GM12878 (cell line): ENCODE data around the gene ATP1A3. TPM values are rescaled to one million over a fixed set of nuclear protein-coding genes. Genes with fewer than 3 reads are reported as not detected.

Source experiments
- ATAC-seq: fragments of 200-7000 bp; cut with Tn5 transposase; 3 replicates; pipeline ENCODE4 v1.9.1; 2020; ENCODE audit warnings: mild to moderate bottlenecking, moderate library complexity
- BruUV-seq: library from RNA; stranded (reverse); fragments of 400-500 nt; replicated peaks from 2 replicates; lab custom pipeline; 2021; lab: Mats Ljungman, UMichigan
- CTCF ChIA-PET: fragments of 300-600 bp; sonication (Branson Sonifier 250); formaldehyde crosslinking; extraction: SDS; loops from one replicate; lab custom pipeline; 2021; ENCODE audit warnings: inconsistent platforms; lab: Yijun Ruan, JAX
- POLR2A ChIA-PET: fragments of 350-600 bp; formaldehyde crosslinking; extraction: SDS; loops from one replicate; lab custom pipeline; 2021; ENCODE audit warnings: inconsistent platforms; lab: Charles Lee
- RAD21 ChIA-PET: fragments of 300-600 bp; sonication (Branson Sonifier 250); formaldehyde crosslinking; loops from one replicate; lab custom pipeline; 2023; ENCODE audit warnings: antibody characterized with exemption; ENCODE audit not compliant: unreplicated experiment; lab: Charles Lee
- SMC1A ChIA-PET: fragments of 300-600 bp; sonication (Branson Sonifier 250); formaldehyde crosslinking; loops from one replicate; lab custom pipeline; 2023; ENCODE audit not compliant: unreplicated experiment, uncharacterized antibody; lab: Charles Lee
- DNase-seq: peaks from one replicate; pipeline ENCODE4 v3.0.0-alpha.2; 2011; ENCODE audit warnings: low read depth, low spot score
- FAIRE-seq: peaks from 3 replicates; lab custom pipeline; 2011; peaks lifted over from hg19 to GRCh38; lab: Jason Lieb, UNC
- H2AFZ ChIP-seq: 2 replicates; pipeline ENCODE4 v1.6.0; 2011; ENCODE audit warnings: low read depth, low read length, control low read depth; ENCODE audit not compliant: control insufficient read depth
- H3K27ac ChIP-seq: 2 replicates; pipeline ENCODE4 v1.5.1; 2011; ENCODE audit warnings: control low read depth; ENCODE audit not compliant: control insufficient read depth, insufficient read depth
- H3K27me3 ChIP-seq, 2 experiments: replicated peaks in 1 of 2; 2 replicates each; pipeline versions ENCODE4 v1.6.0 to v1.6.1; 2011; ENCODE audit warnings: low read length in 1 of 2; ENCODE audit not compliant: control insufficient read depth in 2 of 2, insufficient read depth in 2 of 2
- H3K36me3 ChIP-seq, 2 experiments: 2 replicates each; pipeline ENCODE4 v1.5.1; 2011; ENCODE audit warnings: low read length in 1 of 2; ENCODE audit not compliant: control insufficient read depth in 2 of 2, insufficient read depth in 2 of 2
- H3K4me1 ChIP-seq: 2 replicates; pipeline ENCODE4 v1.6.1; 2011; ENCODE audit warnings: mild to moderate bottlenecking, low read length, moderate library complexity, mixed read lengths; ENCODE audit not compliant: control insufficient read depth, insufficient read depth
- H3K4me2 ChIP-seq: 2 replicates; pipeline ENCODE4 v1.6.0; 2011; ENCODE audit warnings: control low read depth; ENCODE audit not compliant: control insufficient read depth, insufficient read depth
- H3K4me3 ChIP-seq: fragments of 200-600 bp; sonication (generic); 2 replicates; pipeline ENCODE4 v1.5.1; 2016
- H3K79me2 ChIP-seq: 2 replicates; pipeline ENCODE4 v1.6.0; 2011; ENCODE audit warnings: low read length; ENCODE audit not compliant: control insufficient read depth, insufficient read depth
- H3K9ac ChIP-seq: 2 replicates; pipeline ENCODE4 v1.8.0; 2011; ENCODE audit warnings: low read length, control low read depth, mixed read lengths; ENCODE audit not compliant: control insufficient read depth, insufficient read depth
- H3K9me3 ChIP-seq: replicated peaks from 3 replicates; pipeline ENCODE4 v1.5.1; 2011; ENCODE audit warnings: mild to moderate bottlenecking, low read length; ENCODE audit not compliant: control insufficient read depth, insufficient read depth
- H4K20me1 ChIP-seq: 2 replicates; pipeline ENCODE4 v1.6.0; 2011; ENCODE audit not compliant: control insufficient read depth, insufficient read depth
- CREB1 ChIP-seq: IDR thresholded peaks from 2 replicates; pipeline ENCODE4 v1.6.1; 2012; ENCODE audit warnings: low read depth, mild to moderate bottlenecking, inconsistent platforms
- NR2F1 ChIP-seq: fragments of 450-650 bp; conservative IDR thresholded peaks from 2 replicates; pipeline ENCODE4 v1.6.1; 2017; ENCODE audit warnings: mild to moderate bottlenecking
- STAT1 ChIP-seq: fragments of 450-650 bp; conservative IDR thresholded peaks from 2 replicates; pipeline ENCODE4 v1.6.1; 2014; ENCODE audit warnings: antibody characterized with exemption, mild to moderate bottlenecking
- TCF12 ChIP-seq: IDR thresholded peaks from 2 replicates; pipeline ENCODE4 v1.6.1; 2011; ENCODE audit warnings: low read depth, mild to moderate bottlenecking, low read length
- ZNF622 ChIP-seq: fragments of 450-650 bp; IDR thresholded peaks from 2 replicates; pipeline ENCODE4 v1.6.1; 2017; ENCODE audit warnings: mild to moderate bottlenecking, inconsistent platforms
- WGBS: methylation state at CpG from one replicate; pipeline ENCODE4 v1.1.6; 2016; ENCODE audit warnings: low lambda C conversion rate; ENCODE audit not compliant: insufficient replicate concordance, insufficient coverage; ENCODE audit errors: missing lambda C conversion rate; 5-methylcytosine and 5-hydroxymethylcytosine counted together
- in situ Hi-C: fragments of 300-500 bp; cut with MboI; formaldehyde crosslinking; loops from 9 replicates; pipeline ENCODE4 v1.14.3; 2018; ENCODE audit warnings: mixed read lengths
- intact Hi-C: fragments of 100-400 bp; cut with micrococcal nuclease; formaldehyde crosslinking; loops from one replicate; pipeline ENCODE4 v1.14.2; 2022; ENCODE audit not compliant: unreplicated experiment
- polyA plus RNA-seq, 11 experiments: library from polyadenylated mRNA; depleted of rRNA in 4 of 11; unstranded in 6 of 11; stranded (reverse) in 5 of 11; fragments of >200 nt; fragmentation: Nextera tagmentation in 4 of 11; fragmentation: Illumina TruSeq in 1 of 11; extraction: Ambion mirVana in 4 of 11; extraction: Trizol in 1 of 11; gene quantifications; 1 replicate in 1 of 11; 2 replicates in 10 of 11; pipeline versions ENCODE4 v1.2.1 to v1.2.3, GENCODE V29; 2011 to 2016; ENCODE audit warnings: inconsistent platforms in 2 of 11, missing spikeins in 2 of 11, low read depth in 1 of 11
- total RNA-seq, 4 experiments: library from RNA; depleted of rRNA in 3 of 4; stranded (reverse); fragments of >200 nt in 3 of 4; fragmentation: Illumina TruSeq in 1 of 4; extraction: Trizol in 1 of 4; gene quantifications; 2 replicates each; pipeline versions ENCODE4 v1.2.1 to v1.2.3, GENCODE V29; 2013 to 2021
- TF ChIP-seq, protein P1 (sequence below): fragments of 450-650 bp; IDR thresholded peaks from 2 replicates; pipeline ENCODE4 v1.6.1; 2017; ENCODE audit warnings: low read depth, mild to moderate bottlenecking, moderate library complexity
- TF ChIP-seq, protein P2 (sequence below): fragments of 450-650 bp; IDR thresholded peaks from 2 replicates; pipeline ENCODE4 v1.6.1; 2018; ENCODE audit warnings: mild to moderate bottlenecking, low read depth, moderate library complexity; ENCODE audit not compliant: partially characterized antibody
- TF ChIP-seq, protein P3 (sequence below): fragments of 450-650 bp; conservative IDR thresholded peaks from 2 replicates; pipeline ENCODE4 v1.6.1; 2017; ENCODE audit warnings: mild to moderate bottlenecking, moderate library complexity
- TF ChIP-seq, protein P4 (sequence below): IDR thresholded peaks from 2 replicates; pipeline ENCODE4 v1.6.1; 2011; ENCODE audit warnings: borderline replicate concordance, low read depth, mild to moderate bottlenecking, moderate library complexity, low read length; ENCODE audit not compliant: insufficient read depth, poor library complexity, severe bottlenecking
- TF ChIP-seq, protein P5 (sequence below): IDR thresholded peaks from 2 replicates; pipeline ENCODE4 v1.6.1; 2012; ENCODE audit warnings: low read length, inconsistent platforms

Gene ATP1A3
- total and polyA plus RNA-seq, 10 of the 15 experiments (the other 5 are each of a cell fraction or from before 2014, with no cell fraction given), result 0.17 to 0.86 (median 0.32) TPM; not detected in 2

DNA sequence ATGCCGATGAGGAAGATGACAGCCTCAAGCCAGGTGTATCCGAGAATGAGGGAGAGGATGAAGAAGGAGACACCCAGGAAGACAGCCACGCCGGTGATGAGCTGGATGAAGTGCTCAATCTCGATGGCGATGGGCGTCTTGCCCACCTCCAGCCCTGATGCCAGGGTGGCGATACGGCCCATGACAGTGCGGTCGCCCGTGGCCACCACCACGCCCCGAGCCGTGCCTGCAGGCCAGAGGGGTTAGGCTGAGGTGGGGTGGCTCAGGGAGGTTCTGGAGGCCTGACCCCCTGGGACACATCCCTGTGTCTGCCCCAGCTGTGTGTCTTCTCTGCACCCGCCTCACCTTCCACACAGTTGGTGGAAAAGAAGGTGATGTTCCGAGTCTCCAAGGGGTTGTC is 9.1 kb downstream of the ATP1A3 start (continued):
- TF ChIP-seq, protein P1, sequence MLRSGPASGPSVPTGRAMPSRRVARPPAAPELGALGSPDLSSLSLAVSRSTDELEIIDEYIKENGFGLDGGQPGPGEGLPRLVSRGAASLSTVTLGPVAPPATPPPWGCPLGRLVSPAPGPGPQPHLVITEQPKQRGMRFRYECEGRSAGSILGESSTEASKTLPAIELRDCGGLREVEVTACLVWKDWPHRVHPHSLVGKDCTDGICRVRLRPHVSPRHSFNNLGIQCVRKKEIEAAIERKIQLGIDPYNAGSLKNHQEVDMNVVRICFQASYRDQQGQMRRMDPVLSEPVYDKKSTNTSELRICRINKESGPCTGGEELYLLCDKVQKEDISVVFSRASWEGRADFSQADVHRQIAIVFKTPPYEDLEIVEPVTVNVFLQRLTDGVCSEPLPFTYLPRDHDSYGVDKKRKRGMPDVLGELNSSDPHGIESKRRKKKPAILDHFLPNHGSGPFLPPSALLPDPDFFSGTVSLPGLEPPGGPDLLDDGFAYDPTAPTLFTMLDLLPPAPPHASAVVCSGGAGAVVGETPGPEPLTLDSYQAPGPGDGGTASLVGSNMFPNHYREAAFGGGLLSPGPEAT, result no peak
- TF ChIP-seq, protein P2, sequence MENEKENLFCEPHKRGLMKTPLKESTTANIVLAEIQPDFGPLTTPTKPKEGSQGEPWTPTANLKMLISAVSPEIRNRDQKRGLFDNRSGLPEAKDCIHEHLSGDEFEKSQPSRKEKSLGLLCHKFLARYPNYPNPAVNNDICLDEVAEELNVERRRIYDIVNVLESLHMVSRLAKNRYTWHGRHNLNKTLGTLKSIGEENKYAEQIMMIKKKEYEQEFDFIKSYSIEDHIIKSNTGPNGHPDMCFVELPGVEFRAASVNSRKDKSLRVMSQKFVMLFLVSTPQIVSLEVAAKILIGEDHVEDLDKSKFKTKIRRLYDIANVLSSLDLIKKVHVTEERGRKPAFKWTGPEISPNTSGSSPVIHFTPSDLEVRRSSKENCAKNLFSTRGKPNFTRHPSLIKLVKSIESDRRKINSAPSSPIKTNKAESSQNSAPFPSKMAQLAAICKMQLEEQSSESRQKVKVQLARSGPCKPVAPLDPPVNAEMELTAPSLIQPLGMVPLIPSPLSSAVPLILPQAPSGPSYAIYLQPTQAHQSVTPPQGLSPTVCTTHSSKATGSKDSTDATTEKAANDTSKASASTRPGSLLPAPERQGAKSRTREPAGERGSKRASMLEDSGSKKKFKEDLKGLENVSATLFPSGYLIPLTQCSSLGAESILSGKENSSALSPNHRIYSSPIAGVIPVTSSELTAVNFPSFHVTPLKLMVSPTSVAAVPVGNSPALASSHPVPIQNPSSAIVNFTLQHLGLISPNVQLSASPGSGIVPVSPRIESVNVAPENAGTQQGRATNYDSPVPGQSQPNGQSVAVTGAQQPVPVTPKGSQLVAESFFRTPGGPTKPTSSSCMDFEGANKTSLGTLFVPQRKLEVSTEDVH, result no peak
- TF ChIP-seq NR2F1 (no peak), STAT1 (no peak), CREB1 (no peak)
- TF ChIP-seq, protein P3, sequence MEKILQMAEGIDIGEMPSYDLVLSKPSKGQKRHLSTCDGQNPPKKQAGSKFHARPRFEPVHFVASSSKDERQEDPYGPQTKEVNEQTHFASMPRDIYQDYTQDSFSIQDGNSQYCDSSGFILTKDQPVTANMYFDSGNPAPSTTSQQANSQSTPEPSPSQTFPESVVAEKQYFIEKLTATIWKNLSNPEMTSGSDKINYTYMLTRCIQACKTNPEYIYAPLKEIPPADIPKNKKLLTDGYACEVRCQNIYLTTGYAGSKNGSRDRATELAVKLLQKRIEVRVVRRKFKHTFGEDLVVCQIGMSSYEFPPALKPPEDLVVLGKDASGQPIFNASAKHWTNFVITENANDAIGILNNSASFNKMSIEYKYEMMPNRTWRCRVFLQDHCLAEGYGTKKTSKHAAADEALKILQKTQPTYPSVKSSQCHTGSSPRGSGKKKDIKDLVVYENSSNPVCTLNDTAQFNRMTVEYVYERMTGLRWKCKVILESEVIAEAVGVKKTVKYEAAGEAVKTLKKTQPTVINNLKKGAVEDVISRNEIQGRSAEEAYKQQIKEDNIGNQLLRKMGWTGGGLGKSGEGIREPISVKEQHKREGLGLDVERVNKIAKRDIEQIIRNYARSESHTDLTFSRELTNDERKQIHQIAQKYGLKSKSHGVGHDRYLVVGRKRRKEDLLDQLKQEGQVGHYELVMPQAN, result no peak

DNA sequence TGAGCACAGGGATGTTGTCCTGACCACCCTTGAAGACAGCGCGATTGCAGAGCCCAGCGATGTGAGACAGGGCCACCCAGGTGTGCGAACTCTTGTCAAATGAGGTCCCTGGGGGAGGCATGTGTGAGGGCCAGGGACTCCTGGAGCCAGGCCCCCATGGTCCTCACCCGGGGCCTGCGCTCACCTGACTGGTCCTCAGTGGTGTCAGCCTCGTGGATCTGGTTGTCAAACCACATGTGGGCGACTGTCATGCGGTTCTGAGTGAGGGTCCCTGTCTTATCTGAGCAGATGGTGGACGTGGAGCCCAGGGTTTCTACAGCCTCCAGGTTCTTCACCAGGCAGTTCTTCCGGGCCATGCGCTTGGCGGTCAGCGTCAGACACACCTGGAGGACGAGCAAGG is 12.3 kb downstream of the ATP1A3 start:
- Histone ChIP-seq H3K36me3 (no peaks in the 10 kb centered on the region), H3K4me3 (no peak overlapping the region), H3K4me2 (no peak overlapping the region)
- DNase-seq, result no peak
- TF ChIP-seq, protein P4, sequence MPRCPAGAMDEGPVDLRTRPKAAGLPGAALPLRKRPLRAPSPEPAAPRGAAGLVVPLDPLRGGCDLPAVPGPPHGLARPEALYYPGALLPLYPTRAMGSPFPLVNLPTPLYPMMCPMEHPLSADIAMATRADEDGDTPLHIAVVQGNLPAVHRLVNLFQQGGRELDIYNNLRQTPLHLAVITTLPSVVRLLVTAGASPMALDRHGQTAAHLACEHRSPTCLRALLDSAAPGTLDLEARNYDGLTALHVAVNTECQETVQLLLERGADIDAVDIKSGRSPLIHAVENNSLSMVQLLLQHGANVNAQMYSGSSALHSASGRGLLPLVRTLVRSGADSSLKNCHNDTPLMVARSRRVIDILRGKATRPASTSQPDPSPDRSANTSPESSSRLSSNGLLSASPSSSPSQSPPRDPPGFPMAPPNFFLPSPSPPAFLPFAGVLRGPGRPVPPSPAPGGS, result no peak
- TF ChIP-seq ZNF622, result no peak
- no peak for TF ChIP-seq TCF12
- TF ChIP-seq, protein P3, result no peak
- TF ChIP-seq, protein P5, sequence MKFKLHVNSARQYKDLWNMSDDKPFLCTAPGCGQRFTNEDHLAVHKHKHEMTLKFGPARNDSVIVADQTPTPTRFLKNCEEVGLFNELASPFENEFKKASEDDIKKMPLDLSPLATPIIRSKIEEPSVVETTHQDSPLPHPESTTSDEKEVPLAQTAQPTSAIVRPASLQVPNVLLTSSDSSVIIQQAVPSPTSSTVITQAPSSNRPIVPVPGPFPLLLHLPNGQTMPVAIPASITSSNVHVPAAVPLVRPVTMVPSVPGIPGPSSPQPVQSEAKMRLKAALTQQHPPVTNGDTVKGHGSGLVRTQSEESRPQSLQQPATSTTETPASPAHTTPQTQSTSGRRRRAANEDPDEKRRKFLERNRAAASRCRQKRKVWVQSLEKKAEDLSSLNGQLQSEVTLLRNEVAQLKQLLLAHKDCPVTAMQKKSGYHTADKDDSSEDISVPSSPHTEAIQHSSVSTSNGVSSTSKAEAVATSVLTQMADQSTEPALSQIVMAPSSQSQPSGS, result no peak
- TF ChIP-seq, all 136 proteins: peak for 0
- no peak for ATAC-seq
- RAD21 ChIA-PET, result no interaction called here
- no peak overlapping the region for H3K27ac ChIP-seq
- WGBS, result 58% methylated on average over 15 of the region's 15 CpGs
- H2AFZ ChIP-seq, result no peak overlapping the region
- no peaks in the 10 kb centered on the region for H4K20me1 ChIP-seq
- SMC1A ChIA-PET, result no interaction called here
- no TSS peak for BruUV-seq
- no peaks in the 10 kb centered on the region for H3K79me2 ChIP-seq
- POLR2A ChIA-PET, result no interaction called here
- CTCF ChIA-PET, result no interaction called here
- in situ Hi-C loops (no loop called here), intact Hi-C loops (no loop called here)
- FAIRE-seq, result no peak
- H3K9me3 ChIP-seq, result no peaks in the 10 kb centered on the region
- H3K4me1 ChIP-seq, result no peaks in the 10 kb centered on the region
- no peak overlapping the region for H3K9ac ChIP-seq
- H3K27me3 ChIP-seq, result no peaks in the 10 kb centered on the region
